Measurements from ENCODE around the gene ADAM23. TPM values are rescaled to one million over a fixed set of nuclear protein-coding genes. Genes with fewer than 3 reads are reported as not detected.

ADAM23 gene
- polyA plus RNA-seq, 1 of the 3 experiments (the other 2 are of a cell fraction), result 3.7 TPM

DNA sequence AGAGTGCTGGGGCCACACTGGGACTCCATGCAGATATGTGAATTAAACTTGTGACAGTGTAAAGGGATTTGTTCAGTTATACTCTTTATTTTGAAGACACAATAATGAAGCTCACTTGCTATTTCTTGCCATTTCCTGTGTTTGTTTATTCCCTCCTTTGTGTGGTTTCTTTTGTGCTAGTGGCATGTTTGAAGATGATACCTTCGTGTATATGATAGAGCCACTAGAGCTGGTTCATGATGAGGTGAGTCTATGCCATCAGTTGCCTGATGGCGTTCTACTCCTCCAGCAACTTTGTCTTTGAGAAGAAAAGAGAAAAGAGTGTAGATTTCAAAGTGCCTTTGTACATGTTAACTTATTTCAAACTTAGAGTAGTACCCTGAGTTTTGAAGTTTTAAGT, 99.7 kb downstream of the ADAM23 start:
- Histone ChIP-seq H2AFZ (ENCODE audit: low read depth) (no peak overlapping the region), H3K36me3 (replicated peaks in 1 of 2; ENCODE audit: control insufficient read depth in 1 of 2, insufficient read depth in 2 of 2, low read length in 1 of 2) (no peaks in the 10 kb centered on the region), H3K27ac (ENCODE audit: low read depth in 2 of 2, low read length in 1 of 2) (no peak overlapping the region), H3K4me1 (ENCODE audit: control insufficient read depth in 1 of 2, insufficient read depth in 2 of 2, low read depth in 1 of 2, low read length in 1 of 2) (no peaks in the 10 kb centered on the region), H3K4me3 (ENCODE audit: low read depth in 2 of 2, low read length in 1 of 2) (no peak overlapping the region), H3K9me3 (no peaks in the 10 kb centered on the region), H3K9ac (no peak overlapping the region), H3K79me2 (ENCODE audit: insufficient read depth) (no peaks in the 10 kb centered on the region), H3F3A (replicated peaks; ENCODE audit: insufficient read depth) (no peaks in the 10 kb centered on the region), H3K9me2 (no peaks in the 10 kb centered on the region), H3K27me3 (ENCODE audit: insufficient read depth) (no peaks in the 10 kb centered on the region), H4K20me1 (ENCODE audit: insufficient read depth) (no peaks in the 10 kb centered on the region), H3K4me2 (no peak overlapping the region)
- TF ChIP-seq RAD21 (IDR thresholded peaks at IDR 0.05; ENCODE audit: low read length) (no peak), GATA2 (CRISPR knock-in tag; IDR thresholded peaks at IDR 0.05) (no peak), TEAD4 (IDR thresholded peaks at IDR 0.05; ENCODE audit: borderline replicate concordance, insufficient read depth) (no peak), SIN3A (IDR thresholded peaks at IDR 0.05; ENCODE audit: borderline replicate concordance, low read depth, low read length) (no peak), FOXJ3 (CRISPR knock-in tag; IDR thresholded peaks at IDR 0.05) (no peak)
- TF ChIP-seq, protein P1, sequence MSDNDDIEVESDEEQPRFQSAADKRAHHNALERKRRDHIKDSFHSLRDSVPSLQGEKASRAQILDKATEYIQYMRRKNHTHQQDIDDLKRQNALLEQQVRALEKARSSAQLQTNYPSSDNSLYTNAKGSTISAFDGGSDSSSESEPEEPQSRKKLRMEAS (IDR thresholded peaks at IDR 0.05; ENCODE audit: low read depth), result no peak
- no peak for DNase-seq
- ChIA-PET POLR2A (interaction anchor here (0.5 kb wide), 1 partner anchor 356 kb away, joined by 3 read pairs; no protein-coding TSS in a partner anchor), CTCF (no interaction called here)
- 52% methylated on average over 2 of the region's 2 CpGs for whole genome bisulfite sequencing (ENCODE audit: low lambda C conversion rate)

DNA sequence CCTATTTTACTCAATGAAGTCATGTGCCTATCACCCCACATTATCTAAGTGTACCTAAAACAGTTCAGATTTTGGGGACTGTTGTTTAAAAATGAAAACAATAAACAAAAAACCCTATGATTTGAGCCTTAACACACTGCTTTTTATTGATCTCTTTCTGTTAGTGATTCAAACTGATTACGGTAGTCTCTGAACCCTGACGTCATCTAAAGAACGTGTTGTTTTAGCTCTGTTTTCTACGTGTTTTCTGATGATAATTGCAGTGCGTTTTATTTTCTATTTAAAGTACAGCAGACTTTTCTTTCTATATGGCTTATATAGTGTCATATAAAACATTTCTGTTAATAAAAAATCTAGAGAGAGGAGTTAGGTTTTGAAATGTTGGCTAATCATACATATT, 105.1 kb downstream of the ADAM23 start:
- no peaks in the 10 kb centered on the region for H3K4me1 ChIP-seq (ENCODE audit: control insufficient read depth in 1 of 2, insufficient read depth in 2 of 2, low read depth in 1 of 2, low read length in 1 of 2)
- H3K79me2 ChIP-seq (ENCODE audit: insufficient read depth), result no peaks in the 10 kb centered on the region
- H4K20me1 ChIP-seq (ENCODE audit: insufficient read depth), result no peaks in the 10 kb centered on the region
- H3K9me2 ChIP-seq, result peaks cover 2% of the 10 kb centered on the region; the same call in 1 of the 2 replicates
- H3K27ac ChIP-seq (ENCODE audit: low read depth in 2 of 2, low read length in 1 of 2), result no peak overlapping the region
- ChIA-PET POLR2A (no interaction called here), CTCF (interaction anchor here (0.9 to 1.7 kb wide), 3 partner anchors 9 to 10 kb away, joined by 3 to 9 read pairs (median 3); no protein-coding TSS in a partner anchor)
- H3K27me3 ChIP-seq (ENCODE audit: insufficient read depth), result no peaks in the 10 kb centered on the region
- no peak overlapping the region for H2AFZ ChIP-seq (ENCODE audit: low read depth)
- H3K4me2 ChIP-seq, result no peak overlapping the region
- H3K9me3 ChIP-seq, result no peaks in the 10 kb centered on the region
- no peak for TF ChIP-seq TCF12 (IDR thresholded peaks at IDR 0.05)
- TF ChIP-seq FOSL2 (IDR thresholded peaks at IDR 0.05; ENCODE audit: borderline replicate concordance, low read depth), result no peak
- TF ChIP-seq NFIC (IDR thresholded peaks at IDR 0.05; ENCODE audit: borderline replicate concordance), result no peak
- TF ChIP-seq, protein P2, sequence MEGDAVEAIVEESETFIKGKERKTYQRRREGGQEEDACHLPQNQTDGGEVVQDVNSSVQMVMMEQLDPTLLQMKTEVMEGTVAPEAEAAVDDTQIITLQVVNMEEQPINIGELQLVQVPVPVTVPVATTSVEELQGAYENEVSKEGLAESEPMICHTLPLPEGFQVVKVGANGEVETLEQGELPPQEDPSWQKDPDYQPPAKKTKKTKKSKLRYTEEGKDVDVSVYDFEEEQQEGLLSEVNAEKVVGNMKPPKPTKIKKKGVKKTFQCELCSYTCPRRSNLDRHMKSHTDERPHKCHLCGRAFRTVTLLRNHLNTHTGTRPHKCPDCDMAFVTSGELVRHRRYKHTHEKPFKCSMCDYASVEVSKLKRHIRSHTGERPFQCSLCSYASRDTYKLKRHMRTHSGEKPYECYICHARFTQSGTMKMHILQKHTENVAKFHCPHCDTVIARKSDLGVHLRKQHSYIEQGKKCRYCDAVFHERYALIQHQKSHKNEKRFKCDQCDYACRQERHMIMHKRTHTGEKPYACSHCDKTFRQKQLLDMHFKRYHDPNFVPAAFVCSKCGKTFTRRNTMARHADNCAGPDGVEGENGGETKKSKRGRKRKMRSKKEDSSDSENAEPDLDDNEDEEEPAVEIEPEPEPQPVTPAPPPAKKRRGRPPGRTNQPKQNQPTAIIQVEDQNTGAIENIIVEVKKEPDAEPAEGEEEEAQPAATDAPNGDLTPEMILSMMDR (IDR thresholded peaks at IDR 0.05), result no peak
- no peak for TF ChIP-seq MEF2A (IDR thresholded peaks at IDR 0.05; ENCODE audit: borderline replicate concordance, low read depth)
- TF ChIP-seq SIN3A (IDR thresholded peaks at IDR 0.05; ENCODE audit: borderline replicate concordance, low read depth, low read length), result no peak
- TF ChIP-seq RCOR1 (IDR thresholded peaks at IDR 0.05; ENCODE audit: low read length), result no peak
- no peak overlapping the region for H3K9ac ChIP-seq
- WGBS (ENCODE audit: low lambda C conversion rate), result 88% methylated on average over 5 of the region's 5 CpGs
- DNase-seq, result no peak
- H3K36me3 ChIP-seq (replicated peaks in 1 of 2; ENCODE audit: control insufficient read depth in 1 of 2, insufficient read depth in 2 of 2, low read length in 1 of 2), result no peaks in the 10 kb centered on the region
- H3K4me3 ChIP-seq (ENCODE audit: low read depth in 2 of 2, low read length in 1 of 2), result no peak overlapping the region
- no peaks in the 10 kb centered on the region for H3F3A ChIP-seq (replicated peaks; ENCODE audit: insufficient read depth)

Measured in SK-N-SH (cell line).